SK-N-SH (cell line): ENCODE results near the gene TTC17. TPM values are rescaled to one million over a fixed set of nuclear protein-coding genes. Genes with fewer than 3 reads are reported as not detected.

ENCODE experiments used
- CTCF ChIA-PET: fragments of 300-600, 350-600 bp; formaldehyde crosslinking; extraction: SDS; loops from one replicate; lab custom pipeline; 2021; lab: Yijun Ruan, JAX
- POLR2A ChIA-PET: fragments of 350-600 bp; sonication (Branson Sonifier 250); formaldehyde crosslinking; extraction: SDS; loops from one replicate; lab custom pipeline; 2020; ENCODE audit warnings: antibody characterized with exemption, inconsistent platforms; lab: Yijun Ruan, JAX
- DNase-seq: peaks from one replicate; pipeline ENCODE4 v3.0.0; 2012
- H2AFZ ChIP-seq: fragments of 200-600 bp; sonication (generic); 2 replicates; pipeline ENCODE4 v1.8.1; 2016; ENCODE audit warnings: antibody characterized with exemption, mild to moderate bottlenecking, low read depth
- H3F3A ChIP-seq: fragments of 200-600 bp; sonication (generic); replicated peaks from 2 replicates; pipeline ENCODE3; 2016; ENCODE audit warnings: antibody characterized with exemption, mild to moderate bottlenecking; ENCODE audit not compliant: insufficient read depth
- H3K27ac ChIP-seq, 2 experiments: fragments of 200-500 bp in 1 of 2; fragments of 200-600 bp in 1 of 2; sonication (Bioruptor generic) in 1 of 2; sonication (generic), shearing (Covaris generic) in 1 of 2; 2 replicates each; pipeline versions ENCODE4 v1.5.1 to v1.6.1; 2014 to 2016; ENCODE audit warnings: low read depth in 2 of 2, inconsistent platforms in 1 of 2, low read length in 1 of 2, mild to moderate bottlenecking in 1 of 2, mixed read lengths in 1 of 2
- H3K27me3 ChIP-seq: fragments of 200-600 bp; sonication (generic), shearing (Covaris generic); 2 replicates; pipeline ENCODE4 v1.6.1; 2016; ENCODE audit warnings: mixed run types; ENCODE audit not compliant: insufficient read depth
- H3K36me3 ChIP-seq, 2 experiments: fragments of 200-500 bp in 1 of 2; fragments of 200-600 bp in 1 of 2; sonication (Bioruptor generic) in 1 of 2; sonication (generic) in 1 of 2; replicated peaks in 1 of 2; 2 replicates each; pipeline versions ENCODE3 to v1.5.1; 2014 to 2016; ENCODE audit warnings: low read length in 1 of 2, mild to moderate bottlenecking in 1 of 2; ENCODE audit not compliant: insufficient read depth in 2 of 2, control insufficient read depth in 1 of 2
- H3K4me1 ChIP-seq, 2 experiments: fragments of 200-500 bp in 1 of 2; fragments of 200-600 bp in 1 of 2; sonication (Bioruptor generic) in 1 of 2; sonication (generic), shearing (Covaris generic) in 1 of 2; 2 replicates each; pipeline versions ENCODE4 v1.5.1 to v1.6.1; 2014 to 2016; ENCODE audit warnings: low read depth in 1 of 2, low read length in 1 of 2, mixed run types in 1 of 2; ENCODE audit not compliant: insufficient read depth in 2 of 2, control insufficient read depth in 1 of 2
- H3K4me2 ChIP-seq: fragments of 200-600 bp; sonication (generic), shearing (Covaris generic); 2 replicates; pipeline ENCODE4 v1.6.1; 2017; ENCODE audit warnings: mixed run types
- H3K4me3 ChIP-seq, 2 experiments: fragments of 200-500 bp in 1 of 2; fragments of 200-600 bp in 1 of 2; sonication (Bioruptor generic) in 1 of 2; sonication (generic), shearing (Covaris generic) in 1 of 2; 2 replicates each; pipeline versions ENCODE4 v1.5.1 to v1.8.1; 2014 to 2016; ENCODE audit warnings: low read depth in 2 of 2, inconsistent platforms in 1 of 2, low read length in 1 of 2, mild to moderate bottlenecking in 1 of 2, mixed read lengths in 1 of 2, moderate library complexity in 1 of 2
- H3K79me2 ChIP-seq: fragments of 200-600 bp; sonication (generic); 2 replicates; pipeline ENCODE4 v1.8.1; 2017; ENCODE audit warnings: mild to moderate bottlenecking; ENCODE audit not compliant: insufficient read depth
- H3K9ac ChIP-seq: fragments of 200-600 bp; sonication (generic); 2 replicates; pipeline ENCODE4 v1.6.1; 2017; ENCODE audit warnings: mixed run types
- H3K9me2 ChIP-seq: fragments of 200-600 bp; sonication (generic); 2 replicates; pipeline ENCODE4 v1.6.1; 2017; ENCODE audit warnings: mixed run types
- H3K9me3 ChIP-seq: fragments of 200-600 bp; sonication (generic); 2 replicates; pipeline ENCODE4 v1.6.1; 2017; ENCODE audit warnings: mixed run types, mild to moderate bottlenecking, moderate library complexity
- H4K20me1 ChIP-seq: fragments of 200-600 bp; sonication (generic); 2 replicates; pipeline ENCODE4 v1.6.1; 2017; ENCODE audit warnings: mild to moderate bottlenecking, mixed run types; ENCODE audit not compliant: insufficient read depth
- CTCF ChIP-seq: fragments of 200-600 bp; sonication (generic); IDR thresholded peaks from 2 replicates; pipeline ENCODE4 v1.6.1; 2017; ENCODE audit warnings: antibody characterized with exemption, mild to moderate bottlenecking, moderate library complexity
- EP300 ChIP-seq, 2 experiments: IDR thresholded peaks; 2 replicates each; pipeline versions ENCODE4 v1.4.0 to v1.6.1; 2012; ENCODE audit warnings: borderline replicate concordance in 1 of 2, low read depth in 1 of 2, low read length in 1 of 2
- FOSL2 ChIP-seq: IDR thresholded peaks from 2 replicates; pipeline ENCODE4 v1.4.0; 2012; ENCODE audit warnings: low read depth, mild to moderate bottlenecking, moderate library complexity, borderline replicate concordance
- FOXJ3 ChIP-seq: sonication (generic); formaldehyde crosslinking; IDR thresholded peaks from 2 replicates; pipeline ENCODE4 v1.5.1; 2020; ENCODE audit warnings: mild to moderate bottlenecking, missing genetic modification reagents
- MAX ChIP-seq: IDR thresholded peaks from 2 replicates; pipeline ENCODE4 v1.4.0; 2012; ENCODE audit warnings: low read depth
- MEF2A ChIP-seq: IDR thresholded peaks from 2 replicates; pipeline ENCODE4 v1.4.0; 2012; ENCODE audit warnings: low read depth, borderline replicate concordance
- NRF1 ChIP-seq: IDR thresholded peaks from 2 replicates; pipeline ENCODE4 v1.6.1; 2012; ENCODE audit warnings: low read depth, mild to moderate bottlenecking, low read length
- TCF12 ChIP-seq: IDR thresholded peaks from 2 replicates; pipeline ENCODE4 v1.4.0; 2012
- YY1 ChIP-seq: IDR thresholded peaks from 2 replicates; pipeline ENCODE4 v1.4.0; 2012; ENCODE audit warnings: low read depth, mild to moderate bottlenecking
- ZBTB33 ChIP-seq: IDR thresholded peaks from 2 replicates; pipeline ENCODE4 v1.4.0; 2012; ENCODE audit warnings: low read depth, borderline replicate concordance
- WGBS: methylation state at CpG from one replicate; pipeline ENCODE4 v1.1.6; 2017; ENCODE audit warnings: low lambda C conversion rate; 5-methylcytosine and 5-hydroxymethylcytosine counted together
- polyA plus RNA-seq, 3 experiments: library from polyadenylated mRNA; depleted of rRNA; stranded (reverse); fragments of >200 nt; gene quantifications; 2 replicates each; pipeline ENCODE4 v1.2.3, GENCODE V29; 2012

TTC17 gene
- polyA plus RNA-seq, 1 of the 3 experiments (the other 2 are of a cell fraction) = 66.0 TPM

- Histone ChIP-seq H3K9me3 (no peaks in the 10 kb centered on the region), H3K79me2 (no peaks in the 10 kb centered on the region), H3K36me3 (no peaks in the 10 kb centered on the region), H4K20me1 (no peaks in the 10 kb centered on the region), H3K27me3 (no peaks in the 10 kb centered on the region; the same call in 1 of the 2 replicates), H3K9me2 (no peaks in the 10 kb centered on the region), H3K4me3 (no peak overlapping the region), H3K4me1 (no peaks in the 10 kb centered on the region), H3F3A (no peaks in the 10 kb centered on the region), H3K4me2 (no peak overlapping the region), H3K9ac (no peak overlapping the region), H3K27ac (no peak overlapping the region), H2AFZ (no peak overlapping the region)
- DNase-seq = no peak
- no peak for TF ChIP-seq YY1
- TF ChIP-seq CTCF = no peak
- no peak for TF ChIP-seq NRF1
- TF ChIP-seq MEF2A = no peak
- TF ChIP-seq ZBTB33 = no peak
- TF ChIP-seq MAX = no peak
- TF ChIP-seq FOXJ3 = no peak
- TF ChIP-seq TCF12 = no peak
- 40% methylated on average over 8 of the region's 9 CpGs for WGBS
- POLR2A ChIA-PET = no interaction called here
- CTCF ChIA-PET = interaction anchor here (1.1 kb wide), 1 partner anchor 99 kb away, joined by 3 read pairs; no protein-coding TSS in a partner anchor
Observed at GRCh38 chr11:43518408-43519160, 159.9 kb downstream of the TTC17 start.

- CTCF ChIA-PET = no interaction called here
- Histone ChIP-seq H3K9me2 (no peaks in the 10 kb centered on the region), H3K9ac (no peak overlapping the region), H3K4me1 (no peaks in the 10 kb centered on the region), H2AFZ (no peak overlapping the region), H3K4me2 (no peak overlapping the region), H3F3A (no peaks in the 10 kb centered on the region), H3K36me3 (no peaks in the 10 kb centered on the region), H3K9me3 (no peaks in the 10 kb centered on the region), H3K4me3 (no peak overlapping the region), H3K79me2 (no peaks in the 10 kb centered on the region), H3K27me3 (no peaks in the 10 kb centered on the region; the same call in 1 of the 2 replicates), H4K20me1 (no peaks in the 10 kb centered on the region), H3K27ac (no peak overlapping the region)
- TF ChIP-seq EP300 (IDR thresholded peaks at IDR 0.05; ENCODE audit: borderline replicate concordance in 1 of 2, low read depth in 1 of 2, low read length in 1 of 2) = no peak
- TF ChIP-seq FOSL2 = no peak
- no peak for DNase-seq
- 41% methylated on average over 13 of the region's 15 CpGs for WGBS
- POLR2A ChIA-PET = no interaction called here
Observed at GRCh38 chr11:43521471-43521870, 162.8 kb downstream of the TTC17 start.
